ENCODE results near the gene NPHP3. TPM values are rescaled to one million over a fixed set of nuclear protein-coding genes. Genes with fewer than 3 reads are reported as not detected.

NPHP3 gene
- total RNA-seq, 1 donor = 20.2 TPM

DNA sequence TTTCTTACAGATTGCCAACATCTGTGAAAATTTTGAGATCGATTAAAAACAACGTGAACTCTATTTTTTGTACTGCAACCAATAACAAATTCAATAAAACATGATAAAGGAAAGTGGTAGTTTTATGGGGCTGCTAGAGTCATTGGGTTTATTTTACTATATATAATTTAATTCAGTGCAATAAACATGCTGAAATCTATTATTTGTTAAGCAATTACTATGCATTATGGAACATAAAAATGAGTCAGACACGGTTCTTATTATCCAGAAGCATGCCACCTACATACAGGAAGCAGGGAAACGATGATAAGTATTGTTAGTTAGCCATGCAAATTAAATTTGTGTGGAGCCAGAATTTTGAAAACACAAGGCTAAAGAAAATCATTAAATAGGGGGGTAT is 27.2 kb downstream of the NPHP3 start:
- DNase-seq (ENCODE audit: low read depth in 2 of 3, low spot score in 2 of 3) = no peak

DNA sequence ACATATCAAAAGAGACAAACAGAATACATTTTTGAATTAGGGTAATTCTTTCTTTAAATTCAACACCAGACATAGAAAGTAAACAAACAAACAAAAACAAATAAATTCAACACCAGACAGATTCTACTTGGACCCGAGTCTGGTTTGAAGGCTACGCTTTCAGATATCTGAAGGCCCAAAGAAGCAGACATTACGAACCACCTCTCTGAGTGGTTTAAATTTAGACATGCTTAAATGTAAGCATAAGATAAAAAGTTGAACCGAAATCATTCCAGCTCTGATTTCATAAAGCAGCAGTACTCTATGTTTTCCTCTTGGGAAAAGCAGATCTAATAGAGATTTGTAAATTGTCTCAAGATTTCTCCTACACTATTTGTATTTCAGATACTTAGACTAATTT is 32.2 kb downstream of the NPHP3 start:
- no peak for DNase-seq (ENCODE audit: low read depth in 2 of 3, low spot score in 2 of 3)

DNA sequence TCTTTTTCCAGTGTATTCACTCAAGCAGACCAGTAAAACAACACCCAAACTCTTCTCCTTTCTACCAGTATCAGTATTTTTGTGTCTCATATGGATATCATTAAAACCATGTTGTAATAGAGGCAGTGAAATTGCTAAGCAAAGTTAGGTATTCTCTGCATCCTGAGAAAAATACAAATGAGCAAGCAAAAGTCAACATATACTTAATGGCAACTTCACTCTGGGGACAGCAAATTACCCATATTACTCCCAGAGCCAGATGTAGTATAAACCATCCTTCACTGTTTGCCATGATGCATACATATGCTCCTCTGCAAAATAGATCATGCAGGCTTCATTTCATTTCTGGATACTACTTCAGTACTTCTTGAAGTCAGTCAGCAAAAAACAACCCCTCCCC is 40.0 kb downstream of the NPHP3 start:
- no peak for DNase-seq (ENCODE audit: low read depth in 2 of 3, low spot score in 2 of 3)

GRCh38 chr3:132681421-132681820 is 40.8 kb downstream of the NPHP3 start:
- DNase-seq (ENCODE audit: low read depth in 2 of 3, low spot score in 2 of 3) = no peak

DNA sequence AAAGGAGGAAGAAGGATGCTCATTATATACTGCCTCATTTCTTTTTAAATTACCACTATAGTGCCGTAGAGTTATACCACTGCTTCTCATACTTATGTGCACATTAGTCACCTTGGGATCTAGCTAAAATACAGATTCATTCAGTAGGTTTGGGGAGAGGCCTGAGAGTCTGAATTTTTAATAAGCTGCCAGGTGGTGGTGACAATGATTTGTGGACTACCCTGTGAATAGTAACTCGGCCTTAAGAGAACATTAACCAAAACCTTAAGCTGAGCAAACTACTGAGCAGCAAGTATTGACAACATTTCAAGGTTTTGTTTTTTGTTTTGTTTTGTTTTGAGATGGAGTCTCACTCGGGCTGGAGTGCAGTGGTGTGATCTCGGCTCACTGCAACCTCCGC is 42.3 kb downstream of the NPHP3 start:
- DNase-seq (ENCODE audit: low read depth in 2 of 3, low spot score in 2 of 3) = no peak

DNA sequence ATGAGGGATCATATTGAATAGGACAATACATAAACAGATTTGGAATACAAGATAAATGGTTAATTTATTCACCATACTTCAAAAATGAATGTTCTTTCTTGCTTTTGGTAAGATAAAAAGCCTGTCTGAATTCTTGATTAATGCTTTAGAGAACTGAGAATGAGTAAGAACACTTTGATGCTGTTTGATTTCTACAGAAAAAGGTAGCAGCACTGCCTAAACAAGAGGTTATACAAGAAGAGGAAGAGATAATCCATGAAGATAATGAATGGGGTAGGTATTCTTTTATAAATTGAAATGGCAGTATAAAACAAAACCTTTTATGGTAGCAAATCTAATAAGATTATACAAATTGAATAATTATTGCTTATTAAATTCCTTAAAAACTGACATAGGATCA is 46.8 kb downstream of the NPHP3 start:
- no peak for DNase-seq (ENCODE audit: low read depth in 2 of 3, low spot score in 2 of 3)

- no peak for DNase-seq (ENCODE audit: low read depth in 2 of 3, low spot score in 2 of 3)
Observed at GRCh38 chr3:132669256-132669777, 52.9 kb downstream of the NPHP3 start.

DNA sequence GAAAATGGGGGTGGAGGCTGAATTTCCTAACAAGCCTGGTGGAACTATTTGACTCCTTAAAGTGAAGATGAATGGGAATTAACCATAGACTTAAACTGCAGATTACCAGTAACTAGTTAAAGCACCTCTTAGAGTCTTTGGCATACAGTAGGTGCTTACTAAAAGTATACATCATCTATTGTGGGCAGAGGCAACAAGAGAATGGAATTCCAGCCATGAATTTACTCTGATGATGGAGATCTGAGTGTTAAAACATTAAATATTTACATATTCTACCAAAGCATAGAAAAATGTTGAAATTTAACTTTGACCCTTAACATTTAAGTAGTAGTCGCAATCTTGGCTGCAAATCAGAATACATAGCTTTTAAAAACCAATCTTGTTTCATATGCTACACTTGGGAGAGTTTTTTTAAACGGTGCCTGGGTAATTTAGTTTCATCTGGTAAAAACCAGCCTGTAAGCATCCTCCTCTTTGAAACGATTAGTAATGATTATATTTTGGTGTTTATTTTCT is 56.9 kb downstream of the NPHP3 start:
- no peak for DNase-seq (ENCODE audit: low read depth in 2 of 3, low spot score in 2 of 3)

DNA sequence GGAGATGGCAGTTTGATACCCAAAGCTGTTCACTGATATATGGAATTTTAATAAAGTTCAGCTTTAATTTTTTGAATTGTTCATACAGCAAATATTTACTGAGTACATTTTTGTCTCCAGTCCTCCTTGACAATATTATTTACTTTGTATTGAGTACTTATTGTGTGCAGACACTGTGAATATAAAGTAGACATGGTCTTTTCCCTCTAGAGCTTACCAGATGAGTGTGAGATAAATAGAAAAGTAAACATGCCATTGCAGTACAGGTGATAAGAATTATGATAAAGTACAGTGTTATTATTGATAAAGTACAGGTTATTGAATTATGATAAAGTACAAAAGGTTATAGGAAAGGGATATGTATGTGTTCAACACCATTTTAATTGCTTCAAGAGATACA is 60.0 kb downstream of the NPHP3 start:
- DNase-seq (ENCODE audit: low read depth in 2 of 3, low spot score in 2 of 3) = no peak

DNA sequence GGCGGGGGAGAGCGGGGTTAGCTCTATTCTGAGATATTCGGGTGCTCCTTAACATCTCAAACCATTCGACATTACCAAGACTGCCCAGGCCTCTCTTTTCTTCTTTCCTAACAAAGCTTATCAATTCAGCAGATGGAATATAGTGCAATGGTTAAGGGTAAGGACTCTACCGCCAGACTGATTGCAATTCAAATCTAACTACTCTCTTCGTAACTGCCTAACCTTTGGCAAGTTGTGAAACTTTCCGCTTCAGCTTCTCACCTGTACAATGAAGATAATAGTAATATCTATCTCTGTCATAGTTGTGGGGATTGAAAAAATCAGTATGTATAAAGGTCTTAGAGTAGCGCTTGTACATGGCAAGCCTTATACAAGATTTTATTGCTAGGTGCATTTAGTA is 61.1 kb downstream of the NPHP3 start:
- DNase-seq (ENCODE audit: low read depth in 2 of 3, low spot score in 2 of 3) = no peak

- DNase-seq (ENCODE audit: low read depth in 2 of 3, low spot score in 2 of 3) = peak in 2 of 3 donors; percentile 21 to 35
Observed at GRCh38 chr3:132660811-132661070, 61.5 kb downstream of the NPHP3 start.

GRCh38 chr3:132660052-132660810 is 62.0 kb downstream of the NPHP3 start, which contains the start of gene UBA5:
TSS of gene UBA5 (plus strand) at chr3:132660329. CDS start at chr3:132660538, 209 bp downstream.
- DNase-seq (ENCODE audit: low read depth in 2 of 3, low spot score in 2 of 3) = peak; percentile 57 to 65 (median 64)

DNA sequence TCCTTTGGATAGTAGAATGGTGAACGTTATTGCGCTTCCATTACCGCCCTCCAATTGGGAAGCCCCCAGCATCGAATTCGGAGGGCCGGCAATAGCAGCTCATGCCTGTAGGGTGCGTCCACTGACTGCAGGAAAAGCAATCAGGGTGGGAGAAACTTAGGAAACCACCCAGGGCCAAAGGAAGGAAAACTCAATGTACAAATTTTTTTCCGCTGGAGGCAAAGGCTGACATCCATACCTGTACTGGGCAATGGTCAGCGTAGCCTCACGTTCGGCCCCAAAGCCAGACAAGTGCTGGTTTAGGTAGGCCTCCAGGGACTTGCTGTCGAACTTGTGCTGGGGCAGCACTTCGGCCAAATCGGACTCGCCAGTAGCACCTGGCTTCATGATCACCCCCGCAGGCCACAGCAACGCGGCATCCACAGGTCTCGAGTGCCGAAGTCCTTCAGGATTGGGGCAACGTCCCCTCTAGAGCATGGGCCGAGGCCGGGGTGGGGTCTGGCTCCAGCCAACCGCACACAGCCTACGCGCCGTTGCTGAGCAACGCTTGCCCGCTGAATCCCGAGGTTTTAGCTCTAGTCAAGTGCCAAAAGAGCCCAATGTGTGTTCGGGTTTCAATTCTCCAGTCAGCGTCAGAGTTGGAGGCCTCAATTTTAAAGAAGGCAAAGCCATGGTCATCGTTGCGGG is 62.7 kb downstream of the NPHP3 start, which contains the start of gene ACAD11:
TSS of gene ACAD11 (minus strand) at position 445 of the 687 bp plus-strand sequence. CDS start at position 387, 58 bp downstream.
- DNase-seq (ENCODE audit: low read depth in 2 of 3, low spot score in 2 of 3) = peak; percentile 24 to 68 (median 65)

DNA sequence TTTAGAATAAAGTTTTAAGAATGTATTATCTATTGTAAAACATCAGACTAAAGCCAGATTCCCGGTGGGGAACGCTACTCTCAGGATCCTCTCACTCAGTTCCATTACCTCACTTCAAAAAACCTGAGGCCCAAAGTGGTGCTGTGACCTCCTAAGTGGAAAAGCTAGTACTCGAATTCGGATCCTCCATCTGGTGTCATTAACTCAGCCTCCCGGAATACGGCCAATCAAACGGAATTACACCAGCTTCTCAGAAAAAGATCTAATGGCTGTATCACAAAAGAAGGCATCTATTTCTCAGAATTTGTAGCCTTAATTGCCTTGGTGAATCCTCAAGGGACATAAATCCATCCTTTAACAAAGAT is 63.2 kb downstream of the NPHP3 start:
- DNase-seq (ENCODE audit: low read depth in 2 of 3, low spot score in 2 of 3) = no peak

- no peak for DNase-seq (ENCODE audit: low read depth in 2 of 3, low spot score in 2 of 3)
Observed at GRCh38 chr3:132657869-132658747, 64.1 kb downstream of the NPHP3 start.

- DNase-seq (ENCODE audit: low read depth in 2 of 3, low spot score in 2 of 3) = no peak
Observed at GRCh38 chr3:132655471-132655870, 66.7 kb downstream of the NPHP3 start.

DNA sequence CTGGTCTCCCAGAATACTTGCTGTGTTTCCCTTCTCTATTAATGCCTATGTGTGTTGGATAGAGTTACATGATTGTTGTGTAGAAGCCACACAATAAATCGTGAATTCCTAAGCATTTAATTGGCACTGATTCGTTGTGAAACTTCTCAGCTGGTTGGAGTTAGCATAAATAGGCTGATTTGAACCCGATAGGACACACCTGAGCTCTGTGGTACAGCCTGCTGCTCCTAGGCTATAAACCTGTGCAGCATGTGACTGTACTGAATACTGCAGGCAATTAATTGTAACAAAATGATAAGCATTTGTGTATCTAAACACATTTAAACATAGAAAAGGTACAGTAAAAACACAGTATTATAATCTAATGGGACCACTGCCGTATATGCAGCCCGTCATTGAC is 67.5 kb downstream of the NPHP3 start:
- DNase-seq (ENCODE audit: low read depth in 2 of 3, low spot score in 2 of 3) = no peak

- DNase-seq (ENCODE audit: low read depth in 2 of 3, low spot score in 2 of 3) = no peak
Observed at GRCh38 chr3:132654190-132654589, 68.0 kb downstream of the NPHP3 start.

- DNase-seq (ENCODE audit: low read depth in 2 of 3, low spot score in 2 of 3) = no peak
Observed at GRCh38 chr3:132652640-132653270, 69.5 kb downstream of the NPHP3 start.

DNA sequence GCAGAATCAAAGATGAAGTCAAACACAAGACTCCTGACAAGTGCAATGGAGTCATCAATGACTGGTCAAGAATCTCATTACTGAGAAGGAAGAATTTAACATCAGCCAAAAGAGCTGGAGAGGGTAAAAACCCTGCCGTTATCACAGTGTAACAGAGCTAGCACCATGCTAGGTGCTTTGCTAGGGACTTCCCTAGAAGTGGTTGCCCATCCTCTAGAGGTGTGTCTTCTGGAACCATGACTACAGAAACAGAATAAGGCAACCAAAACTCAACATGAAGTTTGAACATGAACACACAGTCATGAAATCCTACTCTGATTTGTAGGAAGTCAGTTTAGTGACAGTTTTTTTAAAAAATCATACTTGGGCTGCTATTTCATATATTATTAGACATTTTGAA is 72.1 kb downstream of the NPHP3 start:
- DNase-seq (ENCODE audit: low read depth in 2 of 3, low spot score in 2 of 3) = no peak

DNA sequence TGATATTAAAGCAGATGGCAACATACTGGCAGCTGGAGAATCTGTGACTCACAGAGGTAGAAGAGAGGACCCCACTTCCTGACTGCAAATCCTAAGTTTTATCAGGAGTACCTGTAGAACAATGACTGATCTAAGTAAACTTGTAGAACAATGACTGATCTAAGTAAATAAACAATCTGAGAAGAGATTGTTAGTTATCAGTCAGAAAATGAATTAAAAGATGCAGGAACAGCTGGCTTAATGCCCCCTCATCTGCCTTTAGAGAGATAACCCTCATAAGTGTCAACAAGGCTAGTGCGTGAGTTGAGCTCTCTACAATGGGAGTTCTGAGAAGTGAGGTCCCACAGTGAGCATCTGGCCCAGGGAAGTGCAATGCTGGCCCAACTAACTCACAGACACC is 77.2 kb downstream of the NPHP3 start:
- DNase-seq (ENCODE audit: low read depth in 2 of 3, low spot score in 2 of 3) = no peak
